Prostate gland (tissue), 2 donors: ENCODE data around the gene RPL41.

Experiments
- POLR2A ChIP-seq: fragments of 450-650 bp; IDR thresholded peaks from one replicate; pipeline ENCODE4 v1.6.1; 2016; ENCODE audit warnings: antibody characterized with exemption, mild to moderate bottlenecking
- POLR2AphosphoS5 ChIP-seq: sonication (generic); formaldehyde crosslinking; IDR thresholded peaks from one replicate; pipeline ENCODE4 v1.6.1; 2017; ENCODE audit warnings: antibody characterized with exemption
- TF ChIP-seq, protein P1 (sequence below), 4 experiments: fragments of 200-600 bp in 2 of 4; fragments of 450-650 bp in 2 of 4; sonication (generic) in 2 of 4; IDR thresholded peaks; 1 replicate in 3 of 4; 2 replicates in 1 of 4; pipeline ENCODE4 v1.5.1; 2016 to 2019; ENCODE audit warnings: antibody characterized with exemption in 4 of 4, mild to moderate bottlenecking in 2 of 4, moderate library complexity in 2 of 4

GRCh38 chr12:56097738-56098137 lies 18.7 kb upstream of the RPL41 start:
- no peak for TF ChIP-seq POLR2A
- TF ChIP-seq, protein P1, sequence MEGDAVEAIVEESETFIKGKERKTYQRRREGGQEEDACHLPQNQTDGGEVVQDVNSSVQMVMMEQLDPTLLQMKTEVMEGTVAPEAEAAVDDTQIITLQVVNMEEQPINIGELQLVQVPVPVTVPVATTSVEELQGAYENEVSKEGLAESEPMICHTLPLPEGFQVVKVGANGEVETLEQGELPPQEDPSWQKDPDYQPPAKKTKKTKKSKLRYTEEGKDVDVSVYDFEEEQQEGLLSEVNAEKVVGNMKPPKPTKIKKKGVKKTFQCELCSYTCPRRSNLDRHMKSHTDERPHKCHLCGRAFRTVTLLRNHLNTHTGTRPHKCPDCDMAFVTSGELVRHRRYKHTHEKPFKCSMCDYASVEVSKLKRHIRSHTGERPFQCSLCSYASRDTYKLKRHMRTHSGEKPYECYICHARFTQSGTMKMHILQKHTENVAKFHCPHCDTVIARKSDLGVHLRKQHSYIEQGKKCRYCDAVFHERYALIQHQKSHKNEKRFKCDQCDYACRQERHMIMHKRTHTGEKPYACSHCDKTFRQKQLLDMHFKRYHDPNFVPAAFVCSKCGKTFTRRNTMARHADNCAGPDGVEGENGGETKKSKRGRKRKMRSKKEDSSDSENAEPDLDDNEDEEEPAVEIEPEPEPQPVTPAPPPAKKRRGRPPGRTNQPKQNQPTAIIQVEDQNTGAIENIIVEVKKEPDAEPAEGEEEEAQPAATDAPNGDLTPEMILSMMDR (IDR thresholded peaks at IDR 0.05), result no peak
- TF ChIP-seq POLR2AphosphoS5, result no peak
